Keratinocyte (primary cell): Measurements from ENCODE around the gene SMARCD3. TPM values are rescaled to one million over a fixed set of nuclear protein-coding genes. Genes with fewer than 3 reads are reported as not detected.

ENCODE experiments used
- DNase-seq: peaks from one replicate; pipeline ENCODE4 v3.0.0-alpha.2; 2011; ENCODE audit warnings: low read depth, missing footprints, low spot score
- FAIRE-seq: peaks from 2 replicates; lab custom pipeline; 2011; peaks lifted over from hg19 to GRCh38; lab: Jason Lieb, UNC
- H2AFZ ChIP-seq: 2 replicates; pipeline ENCODE4 v1.6.0; 2012; ENCODE audit warnings: low read length, control low read depth, inconsistent platforms; ENCODE audit not compliant: control insufficient read depth
- H3K27ac ChIP-seq: 2 replicates; pipeline ENCODE4 v1.5.1; 2011; ENCODE audit warnings: low read length; ENCODE audit not compliant: control insufficient read depth, insufficient read depth
- H3K27me3 ChIP-seq: 3 replicates; pipeline ENCODE4 v1.6.0; 2011; ENCODE audit warnings: low read length; ENCODE audit not compliant: control insufficient read depth, insufficient read depth; ENCODE audit errors: extremely low read depth
- H3K36me3 ChIP-seq, 2 experiments: 2 replicates in 1 of 2; 3 replicates in 1 of 2; pipeline ENCODE4 v1.5.1; 2011; ENCODE audit warnings: low read length in 2 of 2, mild to moderate bottlenecking in 1 of 2; ENCODE audit not compliant: control insufficient read depth in 2 of 2, insufficient read depth in 2 of 2; ENCODE audit errors: extremely low read depth in 1 of 2
- H3K4me1 ChIP-seq: 3 replicates; pipeline ENCODE4 v1.5.1; 2011; ENCODE audit warnings: low read length; ENCODE audit not compliant: control insufficient read depth, insufficient read depth; ENCODE audit errors: extremely low read depth
- H3K4me2 ChIP-seq: 3 replicates; pipeline ENCODE4 v1.6.0; 2011; ENCODE audit warnings: low read depth, low read length; ENCODE audit not compliant: control insufficient read depth, insufficient read depth; ENCODE audit errors: extremely low read depth
- H3K4me3 ChIP-seq, 3 experiments: fragments of 200-600 bp in 1 of 3; sonication (generic) in 1 of 3; 2 replicates in 2 of 3; 3 replicates in 1 of 3; pipeline ENCODE4 v1.5.1; 2011 to 2016; ENCODE audit warnings: low read length in 3 of 3, mild to moderate bottlenecking in 3 of 3, control low read depth in 2 of 3, inconsistent platforms in 1 of 3, low read depth in 1 of 3, mixed read lengths in 1 of 3, mixed run types in 1 of 3, moderate library complexity in 1 of 3; ENCODE audit not compliant: control insufficient read depth in 2 of 3, insufficient read depth in 2 of 3; ENCODE audit errors: extremely low read depth in 1 of 3
- H3K79me2 ChIP-seq: 2 replicates; pipeline ENCODE4 v1.6.0; 2012; ENCODE audit warnings: low read length; ENCODE audit not compliant: control insufficient read depth, insufficient read depth
- H3K9ac ChIP-seq: 3 replicates; pipeline ENCODE4 v1.6.0; 2011; ENCODE audit warnings: low read length; ENCODE audit not compliant: control insufficient read depth, insufficient read depth; ENCODE audit errors: extremely low read depth
- H3K9me1 ChIP-seq: 3 replicates; pipeline ENCODE4 v1.6.0; 2011; ENCODE audit warnings: low read length; ENCODE audit not compliant: control insufficient read depth, insufficient read depth; ENCODE audit errors: extremely low read depth
- H3K9me3 ChIP-seq: 2 replicates; pipeline ENCODE4 v1.5.1; 2012; ENCODE audit warnings: low read depth, low read length; ENCODE audit not compliant: control insufficient read depth
- H4K20me1 ChIP-seq: 3 replicates; pipeline ENCODE4 v1.6.0; 2011; ENCODE audit warnings: low read length; ENCODE audit not compliant: control insufficient read depth, insufficient read depth; ENCODE audit errors: extremely low read depth
- CTCF ChIP-seq, 3 experiments: IDR thresholded peaks in 1 of 3; conservative IDR thresholded peaks in 1 of 3; optimal IDR thresholded peaks in 1 of 3; 2 replicates in 2 of 3; 3 replicates in 1 of 3; pipeline versions ENCODE3 to v1.5.1; 2011; ENCODE audit warnings: low read length in 3 of 3, mild to moderate bottlenecking in 3 of 3, moderate library complexity in 2 of 3, control low read depth in 1 of 3, inconsistent platforms in 1 of 3; ENCODE audit not compliant: insufficient read depth in 2 of 3; ENCODE audit errors: extremely low read depth in 1 of 3
- EZH2 ChIP-seq: IDR thresholded peaks from one replicate; pipeline ENCODE4 v1.6.1; 2012; ENCODE audit warnings: inconsistent platforms, mild to moderate bottlenecking, low read length, moderate library complexity
- dilution Hi-C: fragments of 300-500 bp; cut with MboI; formaldehyde crosslinking; loops from one replicate; pipeline ENCODE4 v1.7.0; 2020; ENCODE audit warnings: low sequenced_read_pairs; ENCODE audit not compliant: extremely low pct_ligation_motif_present
- polyA plus RNA-seq, 5 experiments: library from polyadenylated mRNA; depleted of rRNA in 3 of 5; stranded (reverse) in 3 of 5; stranded (forward) in 1 of 5; unstranded in 1 of 5; fragments of >200 nt; gene quantifications; 1 replicate in 1 of 5; 2 replicates in 3 of 5; 3 replicates in 1 of 5; pipeline versions ENCODE4 v1.2.1 to v1.2.3, GENCODE V29; 2011 to 2012; ENCODE audit warnings: missing spikeins in 2 of 5, low read depth in 1 of 5, low replicate concordance in 1 of 5

SMARCD3 gene
- polyA plus RNA-seq, 1 donor (not counting 4 experiments of a cell fraction or from before 2014, with no cell fraction given) = 3.0 TPM

DNA sequence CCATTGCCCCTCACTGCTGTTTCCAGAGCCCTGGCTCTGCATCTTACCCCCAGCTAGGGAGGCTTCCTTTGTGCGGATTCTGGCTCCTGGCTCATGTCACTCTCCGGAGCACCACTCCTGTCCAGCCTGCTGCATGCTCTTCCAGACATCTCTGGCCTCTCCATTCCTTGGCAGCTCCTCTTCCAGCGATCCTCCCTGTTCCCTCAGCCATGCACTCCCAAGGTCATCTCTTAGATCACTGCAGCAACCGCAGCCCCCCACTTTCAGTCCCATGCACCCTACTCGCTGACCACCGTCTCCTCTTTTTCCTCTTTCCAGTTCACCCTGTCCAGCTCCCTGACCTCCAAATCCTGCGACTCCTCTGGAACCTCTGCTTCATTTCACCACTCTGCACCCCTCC, 6.9 kb upstream of the SMARCD3 start:
- peaks cover 43% of the 10 kb centered on the region for H3K27me3 ChIP-seq
- no peaks in the 10 kb centered on the region for H3K9me3 ChIP-seq
- DNase-seq (no peak), FAIRE-seq (no peak)
- H4K20me1 ChIP-seq = no peaks in the 10 kb centered on the region
- dilution Hi-C loops = no loop called here
- H3K4me2 ChIP-seq = no peak overlapping the region
- H3K4me3 ChIP-seq = no peak overlapping the region
- peaks cover 6% of the 10 kb centered on the region for H3K4me1 ChIP-seq
- no peaks in the 10 kb centered on the region for H3K9me1 ChIP-seq
- H3K9ac ChIP-seq = no peak overlapping the region
- H3K36me3 ChIP-seq = no peaks in the 10 kb centered on the region
- no peaks in the 10 kb centered on the region for H3K79me2 ChIP-seq
- H2AFZ ChIP-seq = no peak overlapping the region
- no peak overlapping the region for H3K27ac ChIP-seq
- TF ChIP-seq CTCF (optimal IDR thresholded peaks at IDR 0.05 in 1 of 3, IDR thresholded peaks at IDR 0.05 in 1 of 3, conservative IDR thresholded peaks at IDR 0.05 in 1 of 3; ENCODE audit: extremely low read depth in 1 of 3, insufficient read depth in 2 of 3, low read length in 3 of 3) (no peak), EZH2 (no peak)

DNA sequence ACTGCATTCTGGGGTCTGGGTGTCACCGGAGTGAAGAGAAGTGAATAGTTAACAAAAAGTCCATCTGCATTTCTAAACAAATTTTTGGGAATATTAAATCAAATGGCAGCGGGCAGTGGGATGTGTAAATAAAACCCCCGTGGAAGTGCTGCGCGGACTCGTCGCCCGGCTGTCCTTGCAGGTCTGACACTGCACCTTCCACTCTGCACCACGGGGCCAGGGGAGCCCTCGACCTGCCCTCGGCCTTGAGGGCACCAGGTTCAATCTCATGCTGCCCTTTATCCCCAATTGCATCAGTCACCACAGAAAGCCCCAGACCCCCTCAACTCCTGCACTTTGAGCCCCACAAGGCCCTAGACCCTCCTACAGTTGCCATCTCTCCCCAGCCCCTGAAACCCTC, 6.4 kb upstream of the SMARCD3 start:
- Histone ChIP-seq H3K9me1 (no peaks in the 10 kb centered on the region), H3K27me3 (peaks cover 39% of the 10 kb centered on the region), H3K9ac (no peak overlapping the region), H3K79me2 (no peaks in the 10 kb centered on the region), H2AFZ (no peak overlapping the region), H3K4me3 (no peak overlapping the region), H3K9me3 (no peaks in the 10 kb centered on the region), H4K20me1 (no peaks in the 10 kb centered on the region), H3K27ac (no peak overlapping the region), H3K4me2 (no peak overlapping the region), H3K36me3 (no peaks in the 10 kb centered on the region), H3K4me1 (peaks cover 6% of the 10 kb centered on the region)
- FAIRE-seq (no peak), DNase-seq (no peak)
- dilution Hi-C loops = no loop called here
- TF ChIP-seq EZH2 = no peak
- TF ChIP-seq CTCF (optimal IDR thresholded peaks at IDR 0.05 in 1 of 3, IDR thresholded peaks at IDR 0.05 in 1 of 3, conservative IDR thresholded peaks at IDR 0.05 in 1 of 3; ENCODE audit: extremely low read depth in 1 of 3, insufficient read depth in 2 of 3, low read length in 3 of 3) = no peak
